Testis (tissue), 2 donors: ENCODE measurements around the gene SLCO1B1.

Experiments used
- POLR2A ChIP-seq: fragments of 450-650 bp; IDR thresholded peaks from one replicate; pipeline ENCODE4 v1.6.1; 2017; ENCODE audit warnings: antibody characterized with exemption, mild to moderate bottlenecking, moderate library complexity
- TF ChIP-seq, protein P1 (sequence below), 3 experiments: fragments of 450-650 bp in 2 of 3; fragments of 200-600 bp in 1 of 3; sonication (generic) in 1 of 3; IDR thresholded peaks; one replicate each; pipeline ENCODE4 v1.5.1; 2016 to 2019; ENCODE audit warnings: antibody characterized with exemption in 3 of 3, mild to moderate bottlenecking in 2 of 3, moderate library complexity in 1 of 3

DNA sequence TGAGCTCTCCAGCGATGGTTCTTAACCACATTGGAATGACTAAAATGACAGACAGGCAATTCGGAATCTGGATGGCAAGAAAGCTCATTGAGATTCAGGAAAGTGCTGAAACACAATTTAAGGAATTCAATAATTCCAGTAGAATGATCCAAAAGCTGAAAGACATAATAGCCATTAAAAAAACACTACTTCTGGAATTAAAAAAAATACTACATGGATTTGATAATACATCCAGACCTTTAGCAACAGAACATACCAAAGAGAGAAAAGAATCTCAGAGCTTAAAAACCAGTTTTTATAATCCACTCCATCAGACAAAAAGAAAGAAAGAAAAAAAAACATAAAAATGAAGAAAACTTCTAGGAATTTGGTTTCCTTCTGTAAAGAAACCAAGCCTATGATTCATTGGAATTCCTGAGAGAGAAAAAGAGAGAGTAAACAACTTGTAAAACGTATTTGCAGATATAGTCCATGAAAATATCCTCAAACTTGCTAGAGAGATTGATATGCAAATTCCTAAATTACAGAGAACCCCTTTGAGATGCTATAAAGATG is 52.8 kb downstream of the SLCO1B1 start:
- TF ChIP-seq POLR2A: no peak
- TF ChIP-seq, protein P1, sequence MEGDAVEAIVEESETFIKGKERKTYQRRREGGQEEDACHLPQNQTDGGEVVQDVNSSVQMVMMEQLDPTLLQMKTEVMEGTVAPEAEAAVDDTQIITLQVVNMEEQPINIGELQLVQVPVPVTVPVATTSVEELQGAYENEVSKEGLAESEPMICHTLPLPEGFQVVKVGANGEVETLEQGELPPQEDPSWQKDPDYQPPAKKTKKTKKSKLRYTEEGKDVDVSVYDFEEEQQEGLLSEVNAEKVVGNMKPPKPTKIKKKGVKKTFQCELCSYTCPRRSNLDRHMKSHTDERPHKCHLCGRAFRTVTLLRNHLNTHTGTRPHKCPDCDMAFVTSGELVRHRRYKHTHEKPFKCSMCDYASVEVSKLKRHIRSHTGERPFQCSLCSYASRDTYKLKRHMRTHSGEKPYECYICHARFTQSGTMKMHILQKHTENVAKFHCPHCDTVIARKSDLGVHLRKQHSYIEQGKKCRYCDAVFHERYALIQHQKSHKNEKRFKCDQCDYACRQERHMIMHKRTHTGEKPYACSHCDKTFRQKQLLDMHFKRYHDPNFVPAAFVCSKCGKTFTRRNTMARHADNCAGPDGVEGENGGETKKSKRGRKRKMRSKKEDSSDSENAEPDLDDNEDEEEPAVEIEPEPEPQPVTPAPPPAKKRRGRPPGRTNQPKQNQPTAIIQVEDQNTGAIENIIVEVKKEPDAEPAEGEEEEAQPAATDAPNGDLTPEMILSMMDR (IDR thresholded peaks at IDR 0.05): no peak
